SK-N-SH (cell line): ENCODE data around the gene CHCHD2.
"Not testable (repeated sequence)": the region's sequence is repeated elsewhere in the genome, so short reads cannot be mapped to it uniquely, and the experiment has no call there.

Source experiments
- FOSL2 ChIP-seq: IDR thresholded peaks from 2 replicates; pipeline ENCODE4 v1.4.0; 2012; ENCODE audit warnings: low read depth, mild to moderate bottlenecking, moderate library complexity, borderline replicate concordance
- MAX ChIP-seq: IDR thresholded peaks from 2 replicates; pipeline ENCODE4 v1.4.0; 2012; ENCODE audit warnings: low read depth
- POLR2AphosphoS5 ChIP-seq: IDR thresholded peaks from 2 replicates; pipeline ENCODE4 v1.6.1; 2012; ENCODE audit warnings: low read depth, low read length
- RAD21 ChIP-seq: IDR thresholded peaks from 2 replicates; pipeline ENCODE4 v1.6.1; 2012; ENCODE audit warnings: mild to moderate bottlenecking, low read length
- REST ChIP-seq: IDR thresholded peaks from 2 replicates; pipeline ENCODE4 v1.6.1; 2012; ENCODE audit warnings: mild to moderate bottlenecking, low read depth, low read length, moderate library complexity
- RFX5 ChIP-seq: IDR thresholded peaks from 2 replicates; pipeline ENCODE4 v1.6.1; 2012; ENCODE audit warnings: mild to moderate bottlenecking, improper control_type of control experiment, low read length
- SMC3 ChIP-seq: IDR thresholded peaks from 2 replicates; pipeline ENCODE4 v1.6.1; 2012; ENCODE audit warnings: low read depth, low read length, improper control_type of control experiment
- YY1 ChIP-seq: IDR thresholded peaks from 2 replicates; pipeline ENCODE4 v1.4.0; 2012; ENCODE audit warnings: low read depth, mild to moderate bottlenecking
- TF ChIP-seq, protein P1 (sequence below): fragments of 200-600 bp; sonication (generic); IDR thresholded peaks from 2 replicates; pipeline ENCODE4 v1.6.1; 2017; ENCODE audit warnings: antibody characterized with exemption, mild to moderate bottlenecking, moderate library complexity

DNA sequence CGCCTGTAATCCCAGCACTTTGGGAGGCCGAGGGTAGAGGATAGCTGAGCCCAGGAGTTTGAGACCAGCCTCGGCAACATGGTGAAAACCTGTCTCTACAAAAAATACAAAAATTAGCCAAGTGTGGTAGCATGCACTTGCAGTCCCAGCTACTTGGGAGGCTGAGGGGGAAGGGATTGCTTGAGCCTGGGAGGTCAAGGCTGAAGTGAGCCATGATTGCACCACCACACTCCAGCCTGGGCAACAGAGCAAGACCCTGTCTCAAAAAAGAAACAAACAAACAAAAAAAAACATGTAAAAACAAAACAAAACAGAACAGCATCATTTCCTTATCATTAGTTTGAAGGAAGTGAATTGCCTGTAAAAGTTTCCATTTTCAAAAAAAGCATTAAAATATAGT, 6.0 kb upstream of the CHCHD2 start:
- not testable (repeated sequence) for TF ChIP-seq SMC3, YY1, REST, RAD21, MAX, RFX5, FOSL2, POLR2AphosphoS5
- TF ChIP-seq, protein P1, sequence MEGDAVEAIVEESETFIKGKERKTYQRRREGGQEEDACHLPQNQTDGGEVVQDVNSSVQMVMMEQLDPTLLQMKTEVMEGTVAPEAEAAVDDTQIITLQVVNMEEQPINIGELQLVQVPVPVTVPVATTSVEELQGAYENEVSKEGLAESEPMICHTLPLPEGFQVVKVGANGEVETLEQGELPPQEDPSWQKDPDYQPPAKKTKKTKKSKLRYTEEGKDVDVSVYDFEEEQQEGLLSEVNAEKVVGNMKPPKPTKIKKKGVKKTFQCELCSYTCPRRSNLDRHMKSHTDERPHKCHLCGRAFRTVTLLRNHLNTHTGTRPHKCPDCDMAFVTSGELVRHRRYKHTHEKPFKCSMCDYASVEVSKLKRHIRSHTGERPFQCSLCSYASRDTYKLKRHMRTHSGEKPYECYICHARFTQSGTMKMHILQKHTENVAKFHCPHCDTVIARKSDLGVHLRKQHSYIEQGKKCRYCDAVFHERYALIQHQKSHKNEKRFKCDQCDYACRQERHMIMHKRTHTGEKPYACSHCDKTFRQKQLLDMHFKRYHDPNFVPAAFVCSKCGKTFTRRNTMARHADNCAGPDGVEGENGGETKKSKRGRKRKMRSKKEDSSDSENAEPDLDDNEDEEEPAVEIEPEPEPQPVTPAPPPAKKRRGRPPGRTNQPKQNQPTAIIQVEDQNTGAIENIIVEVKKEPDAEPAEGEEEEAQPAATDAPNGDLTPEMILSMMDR: not testable (repeated sequence)
